ENCODE results near the gene NAV3. TPM values are rescaled to one million over a fixed set of nuclear protein-coding genes. Genes with fewer than 3 reads are reported as not detected.

The NAV3 gene
- polyA plus RNA-seq, 1 experiment, result 91.7 TPM

DNA sequence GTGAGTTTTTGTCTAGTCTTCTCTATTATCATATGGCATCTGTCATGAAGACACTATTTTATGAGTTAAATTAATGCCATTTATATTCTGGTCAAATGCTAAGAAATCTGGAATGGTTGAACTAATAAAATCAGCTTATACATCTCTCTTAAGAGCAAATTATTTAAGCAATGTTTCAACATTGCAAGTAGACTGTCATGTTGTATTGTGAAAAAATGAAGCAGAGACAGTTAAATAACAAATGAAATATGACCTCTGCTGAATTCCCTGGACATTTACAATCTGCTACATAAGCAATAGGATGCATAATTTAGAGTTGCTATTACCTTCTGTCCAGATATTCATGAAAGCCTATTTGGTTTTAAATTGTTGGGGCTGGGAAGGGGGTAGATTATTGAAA is 30.6 kb downstream of the NAV3 start:
- no peak for DNase-seq (ENCODE audit: low read depth)
- TF ChIP-seq, protein P1, sequence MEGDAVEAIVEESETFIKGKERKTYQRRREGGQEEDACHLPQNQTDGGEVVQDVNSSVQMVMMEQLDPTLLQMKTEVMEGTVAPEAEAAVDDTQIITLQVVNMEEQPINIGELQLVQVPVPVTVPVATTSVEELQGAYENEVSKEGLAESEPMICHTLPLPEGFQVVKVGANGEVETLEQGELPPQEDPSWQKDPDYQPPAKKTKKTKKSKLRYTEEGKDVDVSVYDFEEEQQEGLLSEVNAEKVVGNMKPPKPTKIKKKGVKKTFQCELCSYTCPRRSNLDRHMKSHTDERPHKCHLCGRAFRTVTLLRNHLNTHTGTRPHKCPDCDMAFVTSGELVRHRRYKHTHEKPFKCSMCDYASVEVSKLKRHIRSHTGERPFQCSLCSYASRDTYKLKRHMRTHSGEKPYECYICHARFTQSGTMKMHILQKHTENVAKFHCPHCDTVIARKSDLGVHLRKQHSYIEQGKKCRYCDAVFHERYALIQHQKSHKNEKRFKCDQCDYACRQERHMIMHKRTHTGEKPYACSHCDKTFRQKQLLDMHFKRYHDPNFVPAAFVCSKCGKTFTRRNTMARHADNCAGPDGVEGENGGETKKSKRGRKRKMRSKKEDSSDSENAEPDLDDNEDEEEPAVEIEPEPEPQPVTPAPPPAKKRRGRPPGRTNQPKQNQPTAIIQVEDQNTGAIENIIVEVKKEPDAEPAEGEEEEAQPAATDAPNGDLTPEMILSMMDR (IDR thresholded peaks at IDR 0.05; ENCODE audit: insufficient read depth, low read depth, low read length), result no peak
- no peak overlapping the region for H3K4me3 ChIP-seq (ENCODE audit: low read depth, low read length)
- H3K36me3 ChIP-seq (ENCODE audit: control insufficient read depth, insufficient read depth, low read length), result no peaks in the 10 kb centered on the region
- POLR2A ChIA-PET, result no interaction called here
- CTCF ChIA-PET, result no interaction called here
- H3K27me3 ChIP-seq (ENCODE audit: control insufficient read depth, insufficient read depth, low read length), result no peaks in the 10 kb centered on the region

DNA sequence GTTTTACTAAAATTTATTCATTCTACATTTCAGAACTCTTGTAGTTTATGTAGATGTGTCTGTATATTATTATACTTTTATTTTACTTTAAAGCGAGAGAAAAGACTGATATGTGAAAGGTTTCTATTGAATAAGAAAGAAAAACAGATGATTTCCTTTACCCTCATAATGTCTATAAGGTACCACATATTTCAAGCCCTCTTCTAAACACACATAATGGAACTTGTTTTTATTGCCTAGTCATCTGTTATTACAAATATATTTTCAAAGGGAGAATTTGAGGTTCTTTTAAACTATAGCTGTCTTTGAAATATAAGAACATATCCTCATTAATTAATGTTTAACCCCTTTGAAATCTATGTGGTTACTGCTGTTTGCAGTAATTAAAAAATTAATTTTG is 34.5 kb downstream of the NAV3 start:
- no peak for DNase-seq (ENCODE audit: low read depth)
- H3K27me3 ChIP-seq (ENCODE audit: control insufficient read depth, insufficient read depth, low read length), result no peaks in the 10 kb centered on the region
- TF ChIP-seq, protein P1 (IDR thresholded peaks at IDR 0.05; ENCODE audit: insufficient read depth, low read depth, low read length), result no peak
- POLR2A ChIA-PET, result no interaction called here
- H3K4me3 ChIP-seq (ENCODE audit: low read depth, low read length), result no peak overlapping the region
- H3K36me3 ChIP-seq (ENCODE audit: control insufficient read depth, insufficient read depth, low read length), result no peaks in the 10 kb centered on the region
- CTCF ChIA-PET, result interaction anchor here (0.6 to 1.1 kb wide), 2 partner anchors 13 to 189 kb away, joined by 3 read pairs; no protein-coding TSS in a partner anchor

DNA sequence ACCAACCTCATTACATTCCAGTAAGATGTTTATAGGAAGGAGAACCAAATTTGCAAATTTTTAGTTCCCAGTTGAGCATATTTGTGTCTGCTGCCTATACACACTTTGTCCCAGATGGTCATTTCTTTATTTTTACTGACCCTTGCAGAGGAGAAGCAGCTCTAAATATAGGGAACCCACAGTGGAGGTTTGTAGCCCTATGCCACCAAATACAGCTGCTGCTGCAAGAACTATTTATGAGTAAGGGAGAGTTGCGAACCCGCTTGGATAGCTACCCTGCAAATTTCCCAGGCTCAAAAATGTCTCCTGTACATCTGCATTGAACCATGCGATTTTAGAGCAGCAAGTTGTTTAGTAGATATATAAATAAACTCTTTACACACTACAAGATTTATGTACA is 48.2 kb downstream of the NAV3 start:
- H3K36me3 ChIP-seq (ENCODE audit: control insufficient read depth, insufficient read depth, low read length), result no peaks in the 10 kb centered on the region
- TF ChIP-seq, protein P1 (IDR thresholded peaks at IDR 0.05; ENCODE audit: insufficient read depth, low read depth, low read length), result no peak
- H3K4me3 ChIP-seq (ENCODE audit: low read depth, low read length), result no peak overlapping the region
- DNase-seq (ENCODE audit: low read depth), result no peak
- ChIA-PET CTCF (interaction anchor here (1.2 kb wide), 1 partner anchor 15 kb away, joined by 3 read pairs; no protein-coding TSS in a partner anchor), POLR2A (no interaction called here)
- H3K27me3 ChIP-seq (ENCODE audit: control insufficient read depth, insufficient read depth, low read length), result no peaks in the 10 kb centered on the region

DNA sequence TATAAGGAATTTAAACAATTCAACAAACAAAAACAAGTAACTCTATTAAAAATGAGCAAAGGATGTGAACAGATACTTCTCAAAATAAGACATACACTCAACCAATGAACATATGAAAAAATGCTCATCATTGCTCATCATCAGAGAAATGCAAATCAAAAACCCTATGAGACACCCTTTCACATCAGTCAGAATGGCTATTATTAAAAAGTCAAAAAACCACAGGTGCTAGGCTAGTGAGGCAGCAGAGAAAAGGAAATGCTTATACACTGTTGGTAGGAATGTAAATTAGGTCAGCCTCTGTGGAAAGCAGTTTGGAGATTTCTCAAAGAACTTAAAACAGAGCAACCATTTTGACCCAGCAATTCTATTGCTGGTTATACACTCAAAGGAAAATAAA is 52.0 kb downstream of the NAV3 start:
- no peaks in the 10 kb centered on the region for H3K36me3 ChIP-seq (ENCODE audit: control insufficient read depth, insufficient read depth, low read length)
- ChIA-PET POLR2A (no interaction called here), CTCF (no interaction called here)
- no peak overlapping the region for H3K4me3 ChIP-seq (ENCODE audit: low read depth, low read length)
- DNase-seq (ENCODE audit: low read depth), result no peak
- TF ChIP-seq, protein P1 (IDR thresholded peaks at IDR 0.05; ENCODE audit: insufficient read depth, low read depth, low read length), result no peak
- no peaks in the 10 kb centered on the region; the same call in 1 of the 2 replicates for H3K27me3 ChIP-seq (ENCODE audit: control insufficient read depth, insufficient read depth, low read length)

DNA sequence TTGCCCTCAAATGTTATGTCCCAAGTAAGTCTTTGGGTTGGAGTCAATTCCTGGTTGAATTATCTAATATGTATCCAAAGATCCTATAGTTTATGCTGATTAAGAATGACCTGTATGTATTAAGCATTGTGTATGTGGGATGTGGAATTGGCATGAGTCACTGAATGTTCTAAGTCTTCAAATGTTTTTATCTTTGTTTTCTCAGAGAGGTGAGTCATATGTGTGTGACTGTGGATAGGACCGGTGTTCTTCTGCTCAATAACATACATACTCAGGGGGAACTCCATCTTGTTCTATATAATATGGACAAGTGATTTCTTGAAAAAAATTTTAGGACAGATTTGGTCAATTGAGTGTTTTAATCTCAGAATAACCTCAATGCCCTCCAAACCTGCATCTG is 57.9 kb downstream of the NAV3 start:
- no peaks in the 10 kb centered on the region; the same call in 1 of the 2 replicates for H3K27me3 ChIP-seq (ENCODE audit: control insufficient read depth, insufficient read depth, low read length)
- no peaks in the 10 kb centered on the region for H3K36me3 ChIP-seq (ENCODE audit: control insufficient read depth, insufficient read depth, low read length)
- DNase-seq (ENCODE audit: low read depth), result no peak
- ChIA-PET POLR2A (no interaction called here), CTCF (no interaction called here)
- TF ChIP-seq, protein P1 (IDR thresholded peaks at IDR 0.05; ENCODE audit: insufficient read depth, low read depth, low read length), result no peak
- no peak overlapping the region for H3K4me3 ChIP-seq (ENCODE audit: low read depth, low read length)
